Spleen (tissue), 7 donors: ENCODE measurements around the gene ZMYM4.

Source experiments
- CTCF ChIP-seq, 11 experiments: fragments of 200-600 bp in 7 of 11; fragments of 450-650 bp in 4 of 11; sonication (generic) in 4 of 11; IDR thresholded peaks in 8 of 11; conservative IDR thresholded peaks in 3 of 11; 1 replicate in 7 of 11; 2 replicates in 4 of 11; pipeline versions ENCODE4 v1.4.0 to v1.8.0; 2016 to 2021; ENCODE audit warnings: antibody characterized with exemption in 11 of 11, inconsistent platforms in 4 of 11, mild to moderate bottlenecking in 1 of 11
- POLR2AphosphoS5 ChIP-seq, 3 donors: sonication (generic); formaldehyde crosslinking; IDR thresholded peaks; one replicate each; pipeline ENCODE4 v1.5.1; 2017; ENCODE audit warnings: antibody characterized with exemption in 3 of 3
- donor health status: DM: no; HTN: no; CAD: no; lungs with moderate emphysema.
- donor health status: DM: no; HTN: no; CAD: no.
- donor health status: DM: no; HTN: no; CAD: no.

DNA sequence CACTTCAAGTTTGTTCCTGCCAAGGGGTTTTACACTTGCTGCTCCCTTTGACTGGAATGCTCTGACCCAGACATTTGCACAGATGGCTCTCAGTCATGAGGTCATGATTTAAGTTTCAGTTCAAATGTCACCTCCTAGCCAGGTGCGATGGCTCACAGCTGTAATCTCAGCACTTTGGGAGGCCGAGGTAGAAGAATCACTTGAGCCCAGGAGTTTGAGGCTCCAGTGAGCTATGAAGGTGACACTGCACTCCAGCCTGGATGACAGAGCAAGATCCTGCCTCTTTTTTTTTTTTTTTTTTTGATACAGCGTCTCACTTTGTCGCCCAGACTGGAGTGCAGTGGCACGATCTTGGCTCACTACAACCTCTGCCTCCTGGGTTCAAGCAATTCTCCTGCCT is 4.5 kb upstream of the ZMYM4 start:
- TF ChIP-seq CTCF (IDR thresholded peaks at IDR 0.05 in 8 of 11, conservative IDR thresholded peaks at IDR 0.05 in 3 of 11) = no peak
- TF ChIP-seq POLR2AphosphoS5 (IDR thresholded peaks at IDR 0.05) = no peak
